AG04450 (cell line): ENCODE data around the gene LHFPL6. TPM values are rescaled to one million over a fixed set of nuclear protein-coding genes. Genes with fewer than 3 reads are reported as not detected.

Experiments used
- CTCF ChIA-PET: fragments of 300-600, 350-600 bp; formaldehyde crosslinking; extraction: SDS; loops from one replicate; lab custom pipeline; 2022; ENCODE audit warnings: antibody characterized with exemption, inconsistent platforms; lab: Charles Lee
- POLR2A ChIA-PET: fragments of 350-600 bp; formaldehyde crosslinking; extraction: SDS; loops from one replicate; lab custom pipeline; 2021; ENCODE audit warnings: antibody characterized with exemption, inconsistent platforms; lab: Yijun Ruan, JAX
- DNase-seq: peaks from one replicate; pipeline ENCODE4 v3.0.0-alpha.2; 2011; ENCODE audit warnings: low read depth, low spot score
- H3K27ac ChIP-seq: one replicate; pipeline ENCODE4 v1.5.1; 2012; ENCODE audit warnings: low read depth, low read length, control low read depth
- H3K27me3 ChIP-seq: one replicate; pipeline ENCODE4 v1.6.0; 2012; ENCODE audit warnings: low read length; ENCODE audit not compliant: control insufficient read depth, insufficient read depth
- H3K4me3 ChIP-seq: 2 replicates; pipeline ENCODE4 v1.5.1; 2011; ENCODE audit warnings: mild to moderate bottlenecking, low read depth, low read length, control low read depth
- H3K9me3 ChIP-seq: 2 replicates; pipeline ENCODE4 v1.5.1; 2012; ENCODE audit warnings: low read length; ENCODE audit not compliant: control insufficient read depth, insufficient read depth
- polyA plus RNA-seq: library from polyadenylated mRNA; depleted of rRNA; stranded (reverse); fragments of >200 nt; gene quantifications from 2 replicates; pipeline ENCODE4 v1.2.3, GENCODE V29; 2011
- TF ChIP-seq, protein P1 (sequence below): IDR thresholded peaks from 2 replicates; pipeline ENCODE4 v1.5.1; 2011; ENCODE audit warnings: low read depth, low read length, control low read depth, inconsistent platforms

LHFPL6 gene
- polyA plus RNA-seq, 1 experiment = 40.3 TPM

DNA sequence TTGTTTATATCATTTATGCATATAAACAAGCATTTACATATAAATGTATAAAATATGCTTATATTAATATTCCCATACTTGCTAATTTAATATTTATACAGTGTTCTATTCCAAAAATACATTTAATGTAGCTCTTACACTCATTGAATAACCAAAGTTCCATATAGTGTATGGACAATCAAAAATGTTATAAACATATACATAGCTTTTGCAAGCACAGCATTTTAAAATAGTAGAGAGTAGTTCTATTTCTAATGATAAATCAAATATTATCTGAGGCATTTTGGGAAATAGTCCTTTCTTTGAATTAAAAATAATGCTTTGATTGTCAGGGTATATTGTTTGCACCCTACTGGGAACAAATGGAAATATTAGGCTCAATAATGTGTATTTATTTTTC lies 30.0 kb upstream of the LHFPL6 start:
- ChIA-PET POLR2A (no interaction called here), CTCF (no interaction called here)
- no peak overlapping the region for H3K27ac ChIP-seq
- no peaks in the 10 kb centered on the region for H3K9me3 ChIP-seq
- no peak for DNase-seq
- H3K27me3 ChIP-seq = no peaks in the 10 kb centered on the region
- TF ChIP-seq, protein P1, sequence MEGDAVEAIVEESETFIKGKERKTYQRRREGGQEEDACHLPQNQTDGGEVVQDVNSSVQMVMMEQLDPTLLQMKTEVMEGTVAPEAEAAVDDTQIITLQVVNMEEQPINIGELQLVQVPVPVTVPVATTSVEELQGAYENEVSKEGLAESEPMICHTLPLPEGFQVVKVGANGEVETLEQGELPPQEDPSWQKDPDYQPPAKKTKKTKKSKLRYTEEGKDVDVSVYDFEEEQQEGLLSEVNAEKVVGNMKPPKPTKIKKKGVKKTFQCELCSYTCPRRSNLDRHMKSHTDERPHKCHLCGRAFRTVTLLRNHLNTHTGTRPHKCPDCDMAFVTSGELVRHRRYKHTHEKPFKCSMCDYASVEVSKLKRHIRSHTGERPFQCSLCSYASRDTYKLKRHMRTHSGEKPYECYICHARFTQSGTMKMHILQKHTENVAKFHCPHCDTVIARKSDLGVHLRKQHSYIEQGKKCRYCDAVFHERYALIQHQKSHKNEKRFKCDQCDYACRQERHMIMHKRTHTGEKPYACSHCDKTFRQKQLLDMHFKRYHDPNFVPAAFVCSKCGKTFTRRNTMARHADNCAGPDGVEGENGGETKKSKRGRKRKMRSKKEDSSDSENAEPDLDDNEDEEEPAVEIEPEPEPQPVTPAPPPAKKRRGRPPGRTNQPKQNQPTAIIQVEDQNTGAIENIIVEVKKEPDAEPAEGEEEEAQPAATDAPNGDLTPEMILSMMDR = no peak
- no peak overlapping the region for H3K4me3 ChIP-seq

- POLR2A ChIA-PET = no interaction called here
- no peak overlapping the region for H3K27ac ChIP-seq
- TF ChIP-seq, protein P1 = no peak
- CTCF ChIA-PET = interaction anchor here (1.0 kb wide), 1 partner anchor 15 kb away, joined by 4 read pairs; no protein-coding TSS in a partner anchor
- no peaks in the 10 kb centered on the region for H3K27me3 ChIP-seq
- H3K9me3 ChIP-seq = no peaks in the 10 kb centered on the region
- no peak overlapping the region for H3K4me3 ChIP-seq
- DNase-seq = no peak
Measured at GRCh38 chr13:39631307-39631706, 28.3 kb upstream of the LHFPL6 start.

DNA sequence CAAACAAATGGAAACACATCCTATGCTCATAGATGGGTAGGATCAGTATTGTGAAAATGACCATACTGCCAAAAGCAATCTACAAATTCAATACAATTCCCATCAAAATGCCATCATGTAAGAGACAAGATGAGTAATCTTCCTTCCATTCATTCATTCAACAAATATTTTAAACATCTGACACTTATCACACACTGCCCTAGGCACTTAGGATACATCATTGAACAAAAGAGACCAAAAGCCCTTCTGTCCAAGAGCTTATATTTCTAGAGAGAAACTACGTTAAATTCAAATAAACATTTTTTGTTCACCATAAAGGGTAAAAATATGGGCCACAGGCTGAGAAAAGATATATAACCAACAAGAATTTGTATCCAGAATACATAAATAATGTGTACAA lies 20.5 kb upstream of the LHFPL6 start:
- DNase-seq = no peak
- POLR2A ChIA-PET = no interaction called here
- Histone ChIP-seq H3K27me3 (no peaks in the 10 kb centered on the region), H3K27ac (no peak overlapping the region), H3K4me3 (no peak overlapping the region), H3K9me3 (no peaks in the 10 kb centered on the region)
- CTCF ChIA-PET = interaction anchor here (0.6 kb wide), 1 partner anchor 20 kb away, joined by 3 read pairs; no protein-coding TSS in a partner anchor
- TF ChIP-seq, protein P1 = no peak

GRCh38 chr13:39618561-39618960 lies 15.6 kb upstream of the LHFPL6 start:
- H3K27me3 ChIP-seq = peaks cover 2% of the 10 kb centered on the region
- CTCF ChIA-PET = interaction anchor here (0.8 to 5.1 kb wide), 3 partner anchors 317 to 568 kb away, joined by 3 to 203 read pairs (median 20); no protein-coding TSS in a partner anchor
- POLR2A ChIA-PET = no interaction called here

GRCh38 chr13:39616087-39616694 lies 13.2 kb upstream of the LHFPL6 start:
- POLR2A ChIA-PET = interaction anchor here (0.5 kb wide), 1 partner anchor 121 kb away, joined by 4 read pairs; no protein-coding TSS in a partner anchor
- peak; percentile 33 for DNase-seq
- H3K27me3 ChIP-seq = peaks cover 2% of the 10 kb centered on the region
- TF ChIP-seq, protein P1 = peak; percentile 98
- H3K9me3 ChIP-seq = no peaks in the 10 kb centered on the region
- CTCF ChIA-PET = interaction anchor here (0.5 to 5.1 kb wide), 113 partner anchors 11 to 1103 kb away, joined by 3 to 203 read pairs (median 4); partner anchors contain the start of genes COG6 and NHLRC3
- no peak overlapping the region for H3K27ac ChIP-seq
- no peak overlapping the region for H3K4me3 ChIP-seq

More at GRCh38 chr13:39618561-39618960, 15.6 kb upstream of the LHFPL6 start:
- TF ChIP-seq, protein P1 = no peak
- H3K27ac ChIP-seq = no peak overlapping the region
- no peak overlapping the region for H3K4me3 ChIP-seq
- DNase-seq = no peak
- H3K9me3 ChIP-seq = no peaks in the 10 kb centered on the region
